Chondrocyte (in vitro differentiated cells): ENCODE results near the gene MCF2L2. TPM values are rescaled to one million over a fixed set of nuclear protein-coding genes. Genes with fewer than 3 reads are reported as not detected.

Source experiments
- DNase-seq: peaks from one replicate; pipeline ENCODE4 v3.0.0; 2021; ENCODE audit warnings: mixed read lengths, low spot score
- H3K27ac Mint-ChIP-seq: one replicate; pipeline ENCODE4 v1.8.0; 2021; ENCODE audit warnings: mild to moderate bottlenecking, moderate library complexity, mixed read lengths; ENCODE audit not compliant: unreplicated experiment
- H3K27me3 Mint-ChIP-seq: 2 replicates; pipeline ENCODE4 v1.8.0; 2021; ENCODE audit warnings: low read depth, mixed read lengths
- H3K36me3 Mint-ChIP-seq: 2 replicates; pipeline ENCODE4 v1.8.0; 2021; ENCODE audit warnings: low read depth, mixed read lengths
- H3K4me1 Mint-ChIP-seq: 2 replicates; pipeline ENCODE4 v1.8.0; 2021; ENCODE audit warnings: low read depth, mild to moderate bottlenecking, mixed read lengths
- H3K4me3 Mint-ChIP-seq: one replicate; pipeline ENCODE4 v1.8.0; 2021; ENCODE audit warnings: mild to moderate bottlenecking, moderate library complexity, mixed read lengths; ENCODE audit not compliant: unreplicated experiment
- H3K9me3 Mint-ChIP-seq: 2 replicates; pipeline ENCODE4 v1.8.0; 2021; ENCODE audit warnings: low read depth, mixed read lengths
- total RNA-seq: library from RNA; stranded (reverse); gene quantifications from 3 replicates; pipeline ENCODE4 v1.2.1, GENCODE V29; 2021
- TF ChIP-seq, protein P1 (sequence below): fragments of 200-600 bp; sonication (generic); IDR thresholded peaks from 2 replicates; pipeline ENCODE4 v1.5.0; 2021; ENCODE audit warnings: antibody characterized with exemption, mild to moderate bottlenecking, moderate library complexity

MCF2L2 gene
- total RNA-seq, 1 donor from 2014 or later: 2.6 TPM

DNA sequence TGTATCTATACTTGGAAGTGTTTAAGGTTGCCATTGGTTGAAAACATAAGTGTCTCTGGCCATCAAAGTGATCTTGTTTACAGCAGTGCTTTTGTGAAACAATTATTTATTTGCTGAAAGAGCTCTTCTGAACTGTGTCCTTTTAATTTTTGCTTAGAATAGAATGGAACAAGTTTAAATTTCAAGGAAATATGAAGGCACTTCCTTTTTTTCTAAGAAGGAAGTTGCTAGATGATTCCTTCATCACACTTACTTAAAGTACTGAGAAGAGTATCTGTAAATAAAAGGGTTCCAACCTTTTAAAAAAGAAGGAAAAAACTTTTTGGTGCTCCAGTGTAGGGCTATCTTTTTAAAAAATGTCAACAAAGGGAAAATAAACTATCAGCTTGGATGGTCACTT lies 155.6 kb downstream of the MCF2L2 start:
- TF ChIP-seq, protein P1, sequence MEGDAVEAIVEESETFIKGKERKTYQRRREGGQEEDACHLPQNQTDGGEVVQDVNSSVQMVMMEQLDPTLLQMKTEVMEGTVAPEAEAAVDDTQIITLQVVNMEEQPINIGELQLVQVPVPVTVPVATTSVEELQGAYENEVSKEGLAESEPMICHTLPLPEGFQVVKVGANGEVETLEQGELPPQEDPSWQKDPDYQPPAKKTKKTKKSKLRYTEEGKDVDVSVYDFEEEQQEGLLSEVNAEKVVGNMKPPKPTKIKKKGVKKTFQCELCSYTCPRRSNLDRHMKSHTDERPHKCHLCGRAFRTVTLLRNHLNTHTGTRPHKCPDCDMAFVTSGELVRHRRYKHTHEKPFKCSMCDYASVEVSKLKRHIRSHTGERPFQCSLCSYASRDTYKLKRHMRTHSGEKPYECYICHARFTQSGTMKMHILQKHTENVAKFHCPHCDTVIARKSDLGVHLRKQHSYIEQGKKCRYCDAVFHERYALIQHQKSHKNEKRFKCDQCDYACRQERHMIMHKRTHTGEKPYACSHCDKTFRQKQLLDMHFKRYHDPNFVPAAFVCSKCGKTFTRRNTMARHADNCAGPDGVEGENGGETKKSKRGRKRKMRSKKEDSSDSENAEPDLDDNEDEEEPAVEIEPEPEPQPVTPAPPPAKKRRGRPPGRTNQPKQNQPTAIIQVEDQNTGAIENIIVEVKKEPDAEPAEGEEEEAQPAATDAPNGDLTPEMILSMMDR: no peak
- Mint-ChIP-seq H3K27me3 (no peaks in the 10 kb centered on the region), H3K27ac (no peak overlapping the region), H3K9me3 (no peaks in the 10 kb centered on the region), H3K4me1 (peaks cover 23% of the 10 kb centered on the region), H3K36me3 (peaks cover 5% of the 10 kb centered on the region), H3K4me3 (no peak overlapping the region)
- no peak for DNase-seq

DNA sequence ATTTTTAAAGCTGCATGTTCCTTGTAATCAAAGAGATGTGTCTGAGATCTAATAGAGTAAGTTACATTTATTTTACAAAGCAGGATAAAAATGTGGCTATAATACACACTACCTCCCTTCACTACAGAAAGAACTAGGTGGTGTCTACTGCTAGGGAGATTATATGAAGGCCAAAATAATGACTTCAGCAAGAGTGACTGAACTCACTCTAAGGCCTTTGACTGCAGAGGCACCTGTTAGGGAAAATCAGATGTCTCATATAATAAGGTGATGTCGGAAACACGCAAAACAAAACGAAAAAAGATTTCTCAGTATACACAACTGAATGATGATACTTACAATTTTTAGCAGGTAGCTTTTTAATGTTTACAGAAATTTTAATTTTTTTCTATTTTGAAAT lies 156.3 kb downstream of the MCF2L2 start:
- Mint-ChIP-seq H3K27me3 (no peaks in the 10 kb centered on the region), H3K4me3 (no peak overlapping the region), H3K4me1 (peaks cover 23% of the 10 kb centered on the region), H3K9me3 (no peaks in the 10 kb centered on the region), H3K36me3 (peaks cover 5% of the 10 kb centered on the region), H3K27ac (no peak overlapping the region)
- DNase-seq: no peak
- TF ChIP-seq, protein P1: no peak

DNA sequence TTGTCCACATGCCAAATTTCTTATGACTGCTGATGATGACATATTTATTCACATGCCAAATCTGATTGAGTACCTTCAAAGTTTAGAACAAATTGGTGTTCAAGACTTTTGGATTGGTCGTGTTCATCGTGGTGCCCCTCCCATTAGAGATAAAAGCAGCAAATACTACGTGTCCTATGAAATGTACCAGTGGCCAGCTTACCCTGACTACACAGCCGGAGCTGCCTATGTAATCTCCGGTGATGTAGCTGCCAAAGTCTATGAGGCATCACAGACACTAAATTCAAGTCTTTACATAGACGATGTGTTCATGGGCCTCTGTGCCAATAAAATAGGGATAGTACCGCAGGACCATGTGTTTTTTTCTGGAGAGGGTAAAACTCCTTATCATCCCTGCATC lies 158.1 kb downstream of the MCF2L2 start:
- Mint-ChIP-seq H3K9me3 (no peaks in the 10 kb centered on the region), H3K4me1 (peaks cover 16% of the 10 kb centered on the region), H3K36me3 (peaks cover 5% of the 10 kb centered on the region), H3K4me3 (no peak overlapping the region), H3K27me3 (no peaks in the 10 kb centered on the region), H3K27ac (no peak overlapping the region)
- TF ChIP-seq, protein P1: no peak
- DNase-seq: no peak

DNA sequence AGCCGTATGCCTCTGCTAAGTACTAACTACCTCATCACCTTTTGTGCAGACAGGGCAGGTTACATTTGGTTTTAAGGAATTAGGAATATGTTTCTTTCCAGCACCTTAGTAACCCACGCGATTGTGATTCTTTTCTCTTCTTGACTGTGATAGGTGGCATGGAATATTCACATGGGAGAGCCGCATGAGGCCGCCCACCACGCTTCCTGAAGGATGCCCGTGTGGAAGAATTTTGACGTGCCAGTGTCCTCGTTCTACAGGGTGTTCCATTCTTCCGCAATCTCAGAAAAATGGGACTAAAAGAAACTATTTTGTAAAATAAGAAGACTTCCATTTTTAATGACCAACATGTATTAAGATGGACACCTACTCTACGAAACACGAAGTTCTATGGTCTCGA lies 159.1 kb downstream of the MCF2L2 start:
- no peaks in the 10 kb centered on the region for H3K9me3 Mint-ChIP-seq
- DNase-seq: no peak
- TF ChIP-seq, protein P1: no peak
- H3K4me3 Mint-ChIP-seq: no peak overlapping the region
- H3K36me3 Mint-ChIP-seq: peaks cover 5% of the 10 kb centered on the region
- peaks cover 7% of the 10 kb centered on the region for H3K4me1 Mint-ChIP-seq
- no peak overlapping the region for H3K27ac Mint-ChIP-seq
- no peaks in the 10 kb centered on the region for H3K27me3 Mint-ChIP-seq

DNA sequence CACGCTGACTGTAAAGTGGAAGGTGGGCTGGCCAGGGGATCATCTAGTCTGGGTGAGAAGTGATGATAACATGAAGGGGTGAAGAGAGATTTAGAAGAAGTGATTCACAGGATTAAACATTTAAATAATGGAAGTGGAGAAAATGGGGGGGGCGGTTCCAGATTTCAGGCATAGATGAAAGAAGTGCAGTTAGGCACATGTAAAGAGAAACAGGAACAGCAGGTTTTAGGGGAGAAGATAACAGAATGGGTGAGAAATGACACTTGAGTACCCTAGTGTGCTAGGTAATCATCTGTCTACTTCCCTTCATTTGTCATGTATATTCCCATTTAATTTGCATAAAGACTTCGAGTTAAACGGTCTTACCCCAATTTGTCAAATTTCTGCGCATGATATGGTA lies 160.1 kb downstream of the MCF2L2 start:
- Mint-ChIP-seq H3K9me3 (no peaks in the 10 kb centered on the region), H3K36me3 (peaks cover 5% of the 10 kb centered on the region), H3K27me3 (no peaks in the 10 kb centered on the region), H3K4me1 (peaks cover 7% of the 10 kb centered on the region), H3K4me3 (no peak overlapping the region), H3K27ac (no peak overlapping the region)
- DNase-seq: no peak
- TF ChIP-seq, protein P1: no peak
